Keratinocyte (primary cell): Measurements from ENCODE around the gene BICRAL. TPM values are rescaled to one million over a fixed set of nuclear protein-coding genes. Genes with fewer than 3 reads are reported as not detected.

Experiments used
- DNase-seq: peaks from one replicate; pipeline ENCODE4 v3.0.0-alpha.2; 2011; ENCODE audit warnings: low read depth, missing footprints, low spot score
- FAIRE-seq: peaks from 2 replicates; lab custom pipeline; 2011; peaks lifted over from hg19 to GRCh38; lab: Jason Lieb, UNC
- H2AFZ ChIP-seq: 2 replicates; pipeline ENCODE4 v1.6.0; 2012; ENCODE audit warnings: low read length, control low read depth, inconsistent platforms; ENCODE audit not compliant: control insufficient read depth
- H3K27ac ChIP-seq: 2 replicates; pipeline ENCODE4 v1.5.1; 2011; ENCODE audit warnings: low read length; ENCODE audit not compliant: control insufficient read depth, insufficient read depth
- H3K27me3 ChIP-seq: 3 replicates; pipeline ENCODE4 v1.6.0; 2011; ENCODE audit warnings: low read length; ENCODE audit not compliant: control insufficient read depth, insufficient read depth; ENCODE audit errors: extremely low read depth
- H3K36me3 ChIP-seq, 2 experiments: 2 replicates in 1 of 2; 3 replicates in 1 of 2; pipeline ENCODE4 v1.5.1; 2011; ENCODE audit warnings: low read length in 2 of 2, mild to moderate bottlenecking in 1 of 2; ENCODE audit not compliant: control insufficient read depth in 2 of 2, insufficient read depth in 2 of 2; ENCODE audit errors: extremely low read depth in 1 of 2
- H3K4me1 ChIP-seq: 3 replicates; pipeline ENCODE4 v1.5.1; 2011; ENCODE audit warnings: low read length; ENCODE audit not compliant: control insufficient read depth, insufficient read depth; ENCODE audit errors: extremely low read depth
- H3K4me2 ChIP-seq: 3 replicates; pipeline ENCODE4 v1.6.0; 2011; ENCODE audit warnings: low read depth, low read length; ENCODE audit not compliant: control insufficient read depth, insufficient read depth; ENCODE audit errors: extremely low read depth
- H3K4me3 ChIP-seq, 3 experiments: fragments of 200-600 bp in 1 of 3; sonication (generic) in 1 of 3; 2 replicates in 2 of 3; 3 replicates in 1 of 3; pipeline ENCODE4 v1.5.1; 2011 to 2016; ENCODE audit warnings: low read length in 3 of 3, mild to moderate bottlenecking in 3 of 3, control low read depth in 2 of 3, inconsistent platforms in 1 of 3, low read depth in 1 of 3, mixed read lengths in 1 of 3, mixed run types in 1 of 3, moderate library complexity in 1 of 3; ENCODE audit not compliant: control insufficient read depth in 2 of 3, insufficient read depth in 2 of 3; ENCODE audit errors: extremely low read depth in 1 of 3
- H3K79me2 ChIP-seq: 2 replicates; pipeline ENCODE4 v1.6.0; 2012; ENCODE audit warnings: low read length; ENCODE audit not compliant: control insufficient read depth, insufficient read depth
- H3K9ac ChIP-seq: 3 replicates; pipeline ENCODE4 v1.6.0; 2011; ENCODE audit warnings: low read length; ENCODE audit not compliant: control insufficient read depth, insufficient read depth; ENCODE audit errors: extremely low read depth
- H3K9me1 ChIP-seq: 3 replicates; pipeline ENCODE4 v1.6.0; 2011; ENCODE audit warnings: low read length; ENCODE audit not compliant: control insufficient read depth, insufficient read depth; ENCODE audit errors: extremely low read depth
- H3K9me3 ChIP-seq: 2 replicates; pipeline ENCODE4 v1.5.1; 2012; ENCODE audit warnings: low read depth, low read length; ENCODE audit not compliant: control insufficient read depth
- H4K20me1 ChIP-seq: 3 replicates; pipeline ENCODE4 v1.6.0; 2011; ENCODE audit warnings: low read length; ENCODE audit not compliant: control insufficient read depth, insufficient read depth; ENCODE audit errors: extremely low read depth
- EZH2 ChIP-seq: IDR thresholded peaks from one replicate; pipeline ENCODE4 v1.6.1; 2012; ENCODE audit warnings: inconsistent platforms, mild to moderate bottlenecking, low read length, moderate library complexity
- dilution Hi-C: fragments of 300-500 bp; cut with MboI; formaldehyde crosslinking; loops from one replicate; pipeline ENCODE4 v1.7.0; 2020; ENCODE audit warnings: low sequenced_read_pairs; ENCODE audit not compliant: extremely low pct_ligation_motif_present
- polyA plus RNA-seq, 5 experiments: library from polyadenylated mRNA; depleted of rRNA in 3 of 5; stranded (reverse) in 3 of 5; stranded (forward) in 1 of 5; unstranded in 1 of 5; fragments of >200 nt; gene quantifications; 1 replicate in 1 of 5; 2 replicates in 3 of 5; 3 replicates in 1 of 5; pipeline versions ENCODE4 v1.2.1 to v1.2.3, GENCODE V29; 2011 to 2012; ENCODE audit warnings: missing spikeins in 2 of 5, low read depth in 1 of 5, low replicate concordance in 1 of 5
- TF ChIP-seq, protein P1 (sequence below), 3 experiments: IDR thresholded peaks in 1 of 3; conservative IDR thresholded peaks in 1 of 3; optimal IDR thresholded peaks in 1 of 3; 2 replicates in 2 of 3; 3 replicates in 1 of 3; pipeline versions ENCODE3 to v1.5.1; 2011; ENCODE audit warnings: low read length in 3 of 3, mild to moderate bottlenecking in 3 of 3, moderate library complexity in 2 of 3, control low read depth in 1 of 3, inconsistent platforms in 1 of 3; ENCODE audit not compliant: insufficient read depth in 2 of 3; ENCODE audit errors: extremely low read depth in 1 of 3

Gene BICRAL
- polyA plus RNA-seq, 1 donor (not counting 4 experiments of a cell fraction or from before 2014, with no cell fraction given): 5.0 TPM

- TF ChIP-seq, protein P1, sequence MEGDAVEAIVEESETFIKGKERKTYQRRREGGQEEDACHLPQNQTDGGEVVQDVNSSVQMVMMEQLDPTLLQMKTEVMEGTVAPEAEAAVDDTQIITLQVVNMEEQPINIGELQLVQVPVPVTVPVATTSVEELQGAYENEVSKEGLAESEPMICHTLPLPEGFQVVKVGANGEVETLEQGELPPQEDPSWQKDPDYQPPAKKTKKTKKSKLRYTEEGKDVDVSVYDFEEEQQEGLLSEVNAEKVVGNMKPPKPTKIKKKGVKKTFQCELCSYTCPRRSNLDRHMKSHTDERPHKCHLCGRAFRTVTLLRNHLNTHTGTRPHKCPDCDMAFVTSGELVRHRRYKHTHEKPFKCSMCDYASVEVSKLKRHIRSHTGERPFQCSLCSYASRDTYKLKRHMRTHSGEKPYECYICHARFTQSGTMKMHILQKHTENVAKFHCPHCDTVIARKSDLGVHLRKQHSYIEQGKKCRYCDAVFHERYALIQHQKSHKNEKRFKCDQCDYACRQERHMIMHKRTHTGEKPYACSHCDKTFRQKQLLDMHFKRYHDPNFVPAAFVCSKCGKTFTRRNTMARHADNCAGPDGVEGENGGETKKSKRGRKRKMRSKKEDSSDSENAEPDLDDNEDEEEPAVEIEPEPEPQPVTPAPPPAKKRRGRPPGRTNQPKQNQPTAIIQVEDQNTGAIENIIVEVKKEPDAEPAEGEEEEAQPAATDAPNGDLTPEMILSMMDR (optimal IDR thresholded peaks at IDR 0.05 in 1 of 3, IDR thresholded peaks at IDR 0.05 in 1 of 3, conservative IDR thresholded peaks at IDR 0.05 in 1 of 3; ENCODE audit: extremely low read depth in 1 of 3, insufficient read depth in 2 of 3, low read length in 3 of 3): no peak
- no peak for TF ChIP-seq EZH2
- Histone ChIP-seq H3K4me2 (no peak overlapping the region), H3K27ac (no peak overlapping the region), H3K36me3 (peaks cover 0 to 5% of the 10 kb centered on the region in 2 experiments), H3K9ac (no peak overlapping the region), H3K9me3 (no peaks in the 10 kb centered on the region), H3K79me2 (no peaks in the 10 kb centered on the region), H3K4me3 (no peak overlapping the region), H3K4me1 (peaks cover under 1% of the 10 kb centered on the region), H2AFZ (no peak overlapping the region), H4K20me1 (no peaks in the 10 kb centered on the region), H3K27me3 (no peaks in the 10 kb centered on the region), H3K9me1 (no peaks in the 10 kb centered on the region)
- dilution Hi-C loops: no loop called here
- FAIRE-seq (no peak), DNase-seq (no peak)
These were observed 89.9 kb downstream of the BICRAL start for GRCh38 chr6:42871711-42872110.

DNA sequence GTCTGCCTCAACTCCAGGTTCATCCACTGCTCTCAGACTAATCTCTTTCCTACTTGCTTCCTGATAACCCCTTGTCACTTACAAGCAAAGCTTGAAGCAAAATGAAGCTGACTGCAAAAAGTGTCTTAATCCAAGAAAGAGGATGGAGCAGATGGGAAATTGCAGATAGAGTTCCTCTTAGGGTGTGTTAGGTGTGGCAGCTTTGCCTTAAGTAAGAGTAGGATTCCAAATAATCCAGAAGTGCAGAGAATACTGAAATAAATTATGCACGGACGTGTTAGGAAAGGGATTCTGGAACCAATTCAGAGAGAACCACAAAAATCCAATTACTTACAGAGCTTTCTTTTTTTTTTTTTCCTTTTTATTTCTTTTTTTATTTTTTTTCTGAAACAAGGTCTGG, 91.5 kb downstream of the BICRAL start:
- peaks cover 3% of the 10 kb centered on the region for H3K4me1 ChIP-seq
- TF ChIP-seq, protein P1 (optimal IDR thresholded peaks at IDR 0.05 in 1 of 3, IDR thresholded peaks at IDR 0.05 in 1 of 3, conservative IDR thresholded peaks at IDR 0.05 in 1 of 3; ENCODE audit: extremely low read depth in 1 of 3, insufficient read depth in 2 of 3, low read length in 3 of 3): no peak
- TF ChIP-seq EZH2: no peak
- no peaks in the 10 kb centered on the region for H3K79me2 ChIP-seq
- no peak overlapping the region for H3K27ac ChIP-seq
- no peaks in the 10 kb centered on the region for H3K27me3 ChIP-seq
- H2AFZ ChIP-seq: no peak overlapping the region
- FAIRE-seq: no peak
- dilution Hi-C loops: no loop called here
- no peak overlapping the region for H3K4me2 ChIP-seq
- DNase-seq: no peak
- no peaks in the 10 kb centered on the region for H3K36me3 ChIP-seq
- H4K20me1 ChIP-seq: no peaks in the 10 kb centered on the region
- no peak overlapping the region for H3K4me3 ChIP-seq
- no peaks in the 10 kb centered on the region for H3K9me3 ChIP-seq
- no peaks in the 10 kb centered on the region for H3K9me1 ChIP-seq
- H3K9ac ChIP-seq: no peak overlapping the region
